Caco-2 (cell line): ENCODE measurements around the gene ODF4. TPM values are rescaled to one million over a fixed set of nuclear protein-coding genes. Genes with fewer than 3 reads are reported as not detected.

Source experiments
- BruUV-seq: library from RNA; stranded (reverse); fragments of 400-500 nt; replicated peaks from 2 replicates; lab custom pipeline; 2021; lab: Mats Ljungman, UMichigan
- CTCF ChIA-PET: fragments of 300-600 bp; sonication (Branson Sonifier 250); formaldehyde crosslinking; loops from one replicate; lab custom pipeline; 2022; ENCODE audit warnings: antibody characterized with exemption; lab: Charles Lee
- POLR2A ChIA-PET: fragments of 300-600 bp; sonication (Branson Sonifier 250); formaldehyde crosslinking; loops from one replicate; lab custom pipeline; 2022; ENCODE audit warnings: antibody characterized with exemption; lab: Charles Lee
- DNase-seq, 2 experiments: peaks; one replicate each; pipeline versions ENCODE4 v3.0.0 to v3.0.0-alpha.2; 2020 to 2022
- H3K27me3 ChIP-seq: replicated peaks from 2 replicates; pipeline ENCODE4 v1.6.0; 2011; ENCODE audit warnings: low read length; ENCODE audit not compliant: control insufficient read depth, insufficient read depth
- H3K36me3 ChIP-seq: 2 replicates; pipeline ENCODE4 v1.5.1; 2011; ENCODE audit warnings: low read length; ENCODE audit not compliant: control insufficient read depth, insufficient read depth
- H3K4me1 ChIP-seq: fragments of 250-450 bp; sonication (Bioruptor Pico); 2 replicates; pipeline ENCODE4 v1.5.1; 2020; ENCODE audit warnings: mild to moderate bottlenecking
- H3K4me3 ChIP-seq: 2 replicates; pipeline ENCODE4 v1.5.1; 2011; ENCODE audit warnings: low read depth, mild to moderate bottlenecking, control low read depth, low read length
- H3K9me3 ChIP-seq: fragments of 250-450 bp; sonication (Bioruptor Pico); 2 replicates; pipeline ENCODE4 v1.5.1; 2020; ENCODE audit warnings: mild to moderate bottlenecking, moderate library complexity
- H3K27ac Mint-ChIP-seq: one replicate; pipeline ENCODE4 v1.8.0; 2022; ENCODE audit warnings: mixed read lengths; ENCODE audit not compliant: unreplicated experiment
- H3K27me3 Mint-ChIP-seq: one replicate; pipeline ENCODE4 v1.8.0; 2022; ENCODE audit warnings: mixed read lengths; ENCODE audit not compliant: insufficient read depth, unreplicated experiment
- H3K36me3 Mint-ChIP-seq: one replicate; pipeline ENCODE4 v1.8.0; 2022; ENCODE audit warnings: mild to moderate bottlenecking, mixed read lengths; ENCODE audit not compliant: insufficient read depth, unreplicated experiment
- H3K4me1 Mint-ChIP-seq: one replicate; pipeline ENCODE4 v1.8.0; 2022; ENCODE audit warnings: low read depth, mixed read lengths; ENCODE audit not compliant: unreplicated experiment
- H3K4me3 Mint-ChIP-seq: one replicate; pipeline ENCODE4 v1.8.0; 2022; ENCODE audit warnings: mild to moderate bottlenecking, moderate library complexity, mixed read lengths; ENCODE audit not compliant: unreplicated experiment
- H3K9me3 Mint-ChIP-seq: one replicate; pipeline ENCODE4 v1.8.0; 2022; ENCODE audit warnings: mixed read lengths; ENCODE audit not compliant: unreplicated experiment
- intact Hi-C: fragments of 100-400 bp; cut with micrococcal nuclease; formaldehyde crosslinking; loops from one replicate; pipeline ENCODE4 v1.10.0; 2022; ENCODE audit not compliant: unreplicated experiment
- total RNA-seq: library from RNA; stranded (reverse); gene quantifications from 2 replicates; pipeline ENCODE4 v1.2.3, GENCODE V29; 2022
- TF ChIP-seq, protein P1 (sequence below), 2 experiments: fragments of 200-600 bp in 1 of 2; IDR thresholded peaks; 1 replicate in 1 of 2; 2 replicates in 1 of 2; pipeline versions ENCODE4 v1.5.1 to v1.8.0; 2011 to 2022; ENCODE audit warnings: antibody characterized with exemption in 1 of 2, control low read depth in 1 of 2, inconsistent platforms in 1 of 2, low read depth in 1 of 2, low read length in 1 of 2, mild to moderate bottlenecking in 1 of 2, moderate library complexity in 1 of 2; ENCODE audit not compliant: insufficient read depth in 1 of 2, severe bottlenecking in 1 of 2, unreplicated experiment in 1 of 2

ODF4 gene
- total RNA-seq, 1 experiment from 2014 or later, result not detected

DNA sequence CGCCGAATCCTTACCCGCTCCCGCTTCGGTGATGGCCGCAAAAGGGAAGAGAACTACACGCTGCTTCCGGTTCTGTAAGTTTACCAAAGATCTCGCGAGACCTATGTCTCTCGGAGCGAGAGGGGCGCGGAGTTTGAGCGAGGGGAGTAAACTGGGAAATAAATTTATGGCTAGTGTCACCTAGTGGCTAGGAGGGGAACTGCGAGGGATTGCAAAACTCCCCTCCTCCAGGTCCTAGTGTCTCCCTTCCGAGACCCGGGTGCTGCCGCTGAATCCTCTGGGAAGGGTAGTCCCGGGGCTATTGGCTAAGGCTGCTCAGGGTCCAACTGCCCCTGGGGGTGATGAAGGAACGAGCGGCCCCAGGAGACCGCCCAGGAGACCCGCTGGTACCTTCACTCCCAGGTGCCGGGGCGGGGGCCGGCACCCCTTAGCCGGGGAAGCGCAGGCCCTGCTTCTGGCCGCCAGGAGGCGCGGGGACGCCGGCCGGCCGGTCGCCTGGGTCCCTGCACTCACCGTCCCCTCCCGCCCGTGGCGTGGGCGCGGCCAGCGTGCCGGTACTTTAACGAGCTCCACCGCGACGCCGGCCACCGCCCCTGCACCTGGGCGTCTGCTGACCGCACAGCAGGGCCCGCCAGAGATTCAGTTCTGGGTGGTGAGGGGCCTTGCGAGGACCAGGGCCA lies 43.6 kb downstream of the ODF4 start, which contains the start of gene RPL26:
Gene RPL26 (minus strand): TSS at position 51 of the 680 bp plus-strand sequence. CDS start 883 bp downstream, outside the sequence.
- no TSS peak for BruUV-seq
- Mint-ChIP-seq H3K27ac (peak within 1 kb of the TSS; percentile 97), H3K27me3 (no peaks in the 10 kb centered on the region), H3K4me1 (no peaks in the 10 kb centered on the region), H3K4me3 (peak within 1 kb of the TSS; percentile 91), H3K9me3 (no peaks in the 10 kb centered on the region), H3K36me3 (peaks cover 48% of the 10 kb centered on the region)
- Histone ChIP-seq H3K9me3 (no peaks in the 10 kb centered on the region), H3K36me3 (no peaks in the 10 kb centered on the region; the same call in 1 of the 2 replicates), H3K4me3 (peak within 1 kb of the TSS; percentile 74), H3K27me3 (no peaks in the 10 kb centered on the region), H3K4me1 (peaks cover 12% of the 10 kb centered on the region)
- ChIA-PET POLR2A (interaction anchor here (0.7 to 1.2 kb wide), 8 partner anchors 13 to 248 kb away, joined by 3 to 6 read pairs (median 3); partner anchors contain the start of genes MYH10, NDEL1 and RANGRF), CTCF (interaction anchor here (0.6 to 1.2 kb wide), 12 partner anchors 8 to 403 kb away, joined by 3 to 13 read pairs (median 4); partner anchors contain the start of genes NDEL1, RNF222 and SLC25A35)
- peak; percentile 90 to 94 for DNase-seq
- intact Hi-C loops, result no loop called here
- TF ChIP-seq, protein P1, sequence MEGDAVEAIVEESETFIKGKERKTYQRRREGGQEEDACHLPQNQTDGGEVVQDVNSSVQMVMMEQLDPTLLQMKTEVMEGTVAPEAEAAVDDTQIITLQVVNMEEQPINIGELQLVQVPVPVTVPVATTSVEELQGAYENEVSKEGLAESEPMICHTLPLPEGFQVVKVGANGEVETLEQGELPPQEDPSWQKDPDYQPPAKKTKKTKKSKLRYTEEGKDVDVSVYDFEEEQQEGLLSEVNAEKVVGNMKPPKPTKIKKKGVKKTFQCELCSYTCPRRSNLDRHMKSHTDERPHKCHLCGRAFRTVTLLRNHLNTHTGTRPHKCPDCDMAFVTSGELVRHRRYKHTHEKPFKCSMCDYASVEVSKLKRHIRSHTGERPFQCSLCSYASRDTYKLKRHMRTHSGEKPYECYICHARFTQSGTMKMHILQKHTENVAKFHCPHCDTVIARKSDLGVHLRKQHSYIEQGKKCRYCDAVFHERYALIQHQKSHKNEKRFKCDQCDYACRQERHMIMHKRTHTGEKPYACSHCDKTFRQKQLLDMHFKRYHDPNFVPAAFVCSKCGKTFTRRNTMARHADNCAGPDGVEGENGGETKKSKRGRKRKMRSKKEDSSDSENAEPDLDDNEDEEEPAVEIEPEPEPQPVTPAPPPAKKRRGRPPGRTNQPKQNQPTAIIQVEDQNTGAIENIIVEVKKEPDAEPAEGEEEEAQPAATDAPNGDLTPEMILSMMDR (IDR thresholded peaks at IDR 0.05; ENCODE audit: insufficient read depth in 1 of 2, low read depth in 1 of 2, low read length in 1 of 2, severe bottlenecking in 1 of 2, unreplicated experiment in 1 of 2), result peak; percentile 72 to 87

DNA sequence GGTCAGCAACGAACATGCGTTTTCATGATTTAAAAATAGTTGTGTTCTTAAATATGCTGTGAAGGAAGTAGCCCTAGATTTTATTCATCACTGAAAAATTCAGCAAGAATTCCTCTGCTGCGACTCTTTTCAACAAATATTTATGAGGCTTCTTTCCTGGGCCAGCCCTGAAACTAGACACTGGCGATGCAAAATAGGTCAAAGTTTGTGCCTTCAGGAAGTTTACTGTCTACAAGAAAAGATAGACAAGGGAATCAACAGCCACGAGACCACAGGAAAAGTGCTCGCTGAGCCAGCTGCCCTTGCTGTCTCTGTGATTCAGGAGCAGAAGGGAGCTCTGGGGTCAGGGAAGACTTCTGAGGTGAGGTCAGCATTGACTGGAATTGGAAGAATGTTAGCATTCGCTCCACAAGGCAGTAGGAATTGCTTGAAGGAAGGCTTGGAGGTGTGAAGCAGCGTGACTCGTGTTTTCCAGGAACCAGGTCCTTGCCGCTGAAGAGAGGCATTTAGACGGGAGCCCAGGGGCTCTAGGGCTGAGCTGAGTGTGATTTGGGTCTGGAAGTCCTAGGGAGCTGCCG lies 45.2 kb downstream of the ODF4 start:
- no peaks in the 10 kb centered on the region for H3K9me3 ChIP-seq
- TF ChIP-seq, protein P1 (IDR thresholded peaks at IDR 0.05; ENCODE audit: insufficient read depth in 1 of 2, low read depth in 1 of 2, low read length in 1 of 2, severe bottlenecking in 1 of 2, unreplicated experiment in 1 of 2), result no peak
- no peaks in the 10 kb centered on the region for H3K4me1 Mint-ChIP-seq
- H3K4me3 ChIP-seq, result no peak overlapping the region
- H3K4me1 ChIP-seq, result peaks cover 12% of the 10 kb centered on the region
- no peaks in the 10 kb centered on the region for H3K9me3 Mint-ChIP-seq
- no peaks in the 10 kb centered on the region; the same call in 1 of the 2 replicates for H3K36me3 ChIP-seq
- no peaks in the 10 kb centered on the region for H3K27me3 ChIP-seq
- peak overlapping the region; percentile 97 for H3K27ac Mint-ChIP-seq
- intact Hi-C loops, result no loop called here
- POLR2A ChIA-PET, result interaction anchor here (0.7 kb wide), 1 partner anchor 52 kb away, joined by 3 read pairs; no protein-coding TSS in a partner anchor
- CTCF ChIA-PET, result no interaction called here
- BruUV-seq, result no TSS peak
- no peaks in the 10 kb centered on the region for H3K27me3 Mint-ChIP-seq
- H3K4me3 Mint-ChIP-seq, result peak overlapping the region; percentile 91
- peaks cover 32% of the 10 kb centered on the region for H3K36me3 Mint-ChIP-seq
- peak; percentile 48 to 74 for DNase-seq

DNA sequence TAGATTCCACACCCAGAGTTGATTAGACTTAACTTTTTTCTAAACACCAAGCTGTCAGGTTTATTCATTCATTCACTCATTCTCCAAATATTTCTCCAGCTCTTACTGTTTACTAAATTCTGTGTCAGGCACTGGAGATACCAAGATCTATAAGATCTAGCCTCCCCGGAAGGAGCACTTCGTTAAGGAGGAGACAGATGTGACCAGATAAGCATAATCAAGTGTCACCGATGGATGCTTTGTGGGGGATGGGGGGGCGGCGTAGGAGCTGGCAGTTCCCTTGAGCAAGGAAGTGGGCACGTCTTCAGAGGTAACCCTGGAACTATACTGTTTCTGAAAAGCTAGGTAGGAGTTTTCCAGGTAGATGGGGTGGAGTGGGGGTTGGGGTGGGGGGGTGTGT lies 47.2 kb downstream of the ODF4 start:
- peak overlapping the region; percentile 48 for H3K27ac Mint-ChIP-seq
- no peaks in the 10 kb centered on the region for H3K9me3 Mint-ChIP-seq
- CTCF ChIA-PET, result no interaction called here
- intact Hi-C loops, result no loop called here
- Histone ChIP-seq H3K4me3 (no peak overlapping the region), H3K9me3 (no peaks in the 10 kb centered on the region), H3K27me3 (no peaks in the 10 kb centered on the region), H3K36me3 (no peaks in the 10 kb centered on the region), H3K4me1 (peaks cover 12% of the 10 kb centered on the region)
- H3K4me3 Mint-ChIP-seq, result no peak overlapping the region
- TF ChIP-seq, protein P1 (IDR thresholded peaks at IDR 0.05; ENCODE audit: insufficient read depth in 1 of 2, low read depth in 1 of 2, low read length in 1 of 2, severe bottlenecking in 1 of 2, unreplicated experiment in 1 of 2), result no peak
- no TSS peak for BruUV-seq
- DNase-seq, result no peak
- no peaks in the 10 kb centered on the region for H3K27me3 Mint-ChIP-seq
- H3K4me1 Mint-ChIP-seq, result no peaks in the 10 kb centered on the region
- POLR2A ChIA-PET, result no interaction called here
- H3K36me3 Mint-ChIP-seq, result peaks cover 12% of the 10 kb centered on the region
